IPS-15b (cell line): ENCODE results near the gene RERGL.

Source experiments
- H3K27me3 ChIP-seq: one replicate; pipeline ENCODE4 v1.6.1; 2013; ENCODE audit warnings: low read length; ENCODE audit not compliant: control insufficient read depth, insufficient read depth
- H3K36me3 ChIP-seq: one replicate; pipeline ENCODE4 v1.6.1; 2013; ENCODE audit warnings: low read length; ENCODE audit not compliant: control insufficient read depth, insufficient read depth
- H3K4me1 ChIP-seq: one replicate; pipeline ENCODE4 v1.6.1; 2013; ENCODE audit warnings: mild to moderate bottlenecking, low read length; ENCODE audit not compliant: control insufficient read depth, insufficient read depth
- H3K4me3 ChIP-seq: one replicate; pipeline ENCODE4 v1.5.1; 2013; ENCODE audit warnings: low read depth, low read length
- H3K9ac ChIP-seq: one replicate; pipeline ENCODE4 v1.6.1; 2013; ENCODE audit warnings: low read depth, mild to moderate bottlenecking, low read length
- H3K9me3 ChIP-seq: one replicate; pipeline ENCODE4 v1.6.1; 2013; ENCODE audit warnings: mild to moderate bottlenecking, low read length; ENCODE audit not compliant: control insufficient read depth, insufficient read depth

The RERGL gene, protein sequence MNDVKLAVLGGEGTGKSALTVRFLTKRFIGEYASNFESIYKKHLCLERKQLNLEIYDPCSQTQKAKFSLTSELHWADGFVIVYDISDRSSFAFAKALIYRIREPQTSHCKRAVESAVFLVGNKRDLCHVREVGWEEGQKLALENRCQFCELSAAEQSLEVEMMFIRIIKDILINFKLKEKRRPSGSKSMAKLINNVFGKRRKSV

DNA sequence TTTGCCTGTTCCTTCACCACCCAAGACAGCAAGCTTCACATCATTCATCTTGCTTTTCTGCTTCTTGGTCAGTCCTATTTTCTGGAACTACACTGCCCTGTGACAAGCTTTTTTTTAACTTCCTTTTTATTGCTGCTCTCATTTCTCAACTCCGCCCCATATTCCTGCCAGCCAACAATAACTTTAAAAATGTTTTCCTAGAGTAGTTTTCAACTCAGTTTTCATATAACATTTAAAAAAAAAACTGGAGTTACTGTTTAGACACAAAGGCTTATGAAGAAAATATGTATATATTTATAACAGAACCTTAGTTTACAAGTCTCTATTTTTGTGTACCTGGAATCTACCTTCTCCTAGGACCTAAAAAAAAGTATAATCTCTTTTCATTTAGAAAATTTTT, at the start of gene RERGL:
TSS of gene RERGL (minus strand) at position 101 of the 400 bp plus-strand sequence. CDS start at position 48, 53 bp downstream.
- Histone ChIP-seq H3K4me3 (no peak within 1 kb of the TSS), H3K4me1 (no peaks in the 10 kb centered on the region), H3K9me3 (no peaks in the 10 kb centered on the region), H3K36me3 (no peaks in the 10 kb centered on the region), H3K27me3 (no peaks in the 10 kb centered on the region), H3K9ac (no peak within 1 kb of the TSS)

DNA sequence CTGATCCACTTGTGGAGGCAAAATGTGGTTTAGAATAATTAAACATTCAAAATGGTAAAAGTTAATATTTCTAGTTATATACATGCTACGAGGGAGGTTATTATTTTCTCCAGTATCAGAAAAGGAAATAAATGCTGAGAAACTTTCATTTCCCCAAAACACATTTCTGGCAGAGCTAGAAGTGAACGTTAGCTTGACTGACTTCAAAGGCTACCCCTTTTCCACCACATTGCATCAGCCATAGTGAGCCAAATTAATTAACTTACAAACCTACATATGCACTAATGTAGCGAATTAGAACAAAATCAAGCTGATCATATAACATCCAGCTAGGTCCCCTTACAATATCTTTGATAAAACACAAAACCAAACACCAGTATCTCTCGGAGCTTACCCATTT, 49.3 kb upstream of the RERGL start:
- no peak overlapping the region for H3K9ac ChIP-seq
- H3K4me1 ChIP-seq, result no peaks in the 10 kb centered on the region
- no peak overlapping the region for H3K4me3 ChIP-seq
- no peaks in the 10 kb centered on the region for H3K36me3 ChIP-seq
- no peaks in the 10 kb centered on the region for H3K27me3 ChIP-seq
- H3K9me3 ChIP-seq, result no peaks in the 10 kb centered on the region

DNA sequence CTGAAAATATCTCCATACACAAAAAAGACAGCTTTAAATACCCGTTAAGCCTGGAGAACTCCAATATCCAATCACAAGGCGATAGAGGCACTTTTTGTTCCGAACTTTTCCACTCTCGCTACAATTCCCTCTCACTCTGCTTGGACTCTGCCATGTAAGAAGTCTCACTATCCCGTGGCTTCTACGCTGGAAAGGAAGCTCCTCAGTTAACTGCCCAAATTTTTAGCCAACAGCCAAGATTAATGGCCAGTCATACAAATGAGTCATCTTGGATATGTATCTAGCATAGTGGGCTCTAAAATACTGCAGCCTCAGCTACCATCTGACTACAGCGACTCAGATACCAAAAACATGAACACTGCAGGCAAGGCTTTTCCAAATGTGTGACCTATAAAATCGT, 45.5 kb upstream of the RERGL start:
- H3K9ac ChIP-seq, result no peak overlapping the region
- no peaks in the 10 kb centered on the region for H3K4me1 ChIP-seq
- H3K36me3 ChIP-seq, result no peaks in the 10 kb centered on the region
- H3K4me3 ChIP-seq, result no peak overlapping the region
- H3K9me3 ChIP-seq, result no peaks in the 10 kb centered on the region
- no peaks in the 10 kb centered on the region for H3K27me3 ChIP-seq

DNA sequence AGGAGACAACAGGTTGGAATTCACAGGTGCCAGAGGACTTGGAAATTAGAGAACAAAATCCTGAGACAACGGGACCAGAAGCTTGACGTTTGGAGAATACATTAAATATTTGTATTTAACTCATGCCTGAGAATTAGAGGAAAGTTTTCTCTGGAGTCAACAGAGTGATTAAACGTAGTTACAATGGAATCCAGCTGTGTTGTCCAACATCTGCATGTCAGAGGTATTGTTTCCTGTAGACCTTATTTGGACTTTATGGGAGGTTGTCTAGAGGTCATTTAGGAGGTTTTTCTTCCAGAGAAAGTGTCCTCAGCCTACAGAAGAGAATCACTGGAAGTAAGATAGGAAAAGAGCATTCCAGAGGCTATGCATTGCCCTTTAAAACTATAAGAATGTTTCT, 45.1 kb upstream of the RERGL start:
- Histone ChIP-seq H3K4me1 (no peaks in the 10 kb centered on the region), H3K9ac (no peak overlapping the region), H3K27me3 (no peaks in the 10 kb centered on the region), H3K9me3 (no peaks in the 10 kb centered on the region), H3K36me3 (no peaks in the 10 kb centered on the region), H3K4me3 (no peak overlapping the region)

DNA sequence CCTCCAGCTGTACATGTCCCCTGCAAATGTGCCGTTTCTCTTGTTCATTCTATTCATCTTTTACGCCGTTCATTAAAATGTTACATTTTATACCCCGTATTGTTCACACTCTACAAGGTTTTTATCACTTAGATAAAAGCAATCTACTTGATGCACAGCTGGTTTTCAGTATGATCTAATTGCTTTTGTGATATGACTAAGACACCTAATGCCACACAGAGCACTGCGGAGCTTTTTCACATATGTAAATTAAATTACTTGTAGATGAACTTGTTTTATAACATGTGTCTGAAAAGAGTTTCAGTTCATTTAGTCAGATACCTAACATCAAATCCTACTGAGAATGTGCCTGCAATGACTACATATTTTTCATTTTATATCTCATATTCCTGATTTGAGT, 40.9 kb upstream of the RERGL start:
- Histone ChIP-seq H3K4me1 (no peaks in the 10 kb centered on the region), H3K27me3 (no peaks in the 10 kb centered on the region), H3K9ac (no peak overlapping the region), H3K9me3 (no peaks in the 10 kb centered on the region), H3K36me3 (no peaks in the 10 kb centered on the region), H3K4me3 (no peak overlapping the region)

DNA sequence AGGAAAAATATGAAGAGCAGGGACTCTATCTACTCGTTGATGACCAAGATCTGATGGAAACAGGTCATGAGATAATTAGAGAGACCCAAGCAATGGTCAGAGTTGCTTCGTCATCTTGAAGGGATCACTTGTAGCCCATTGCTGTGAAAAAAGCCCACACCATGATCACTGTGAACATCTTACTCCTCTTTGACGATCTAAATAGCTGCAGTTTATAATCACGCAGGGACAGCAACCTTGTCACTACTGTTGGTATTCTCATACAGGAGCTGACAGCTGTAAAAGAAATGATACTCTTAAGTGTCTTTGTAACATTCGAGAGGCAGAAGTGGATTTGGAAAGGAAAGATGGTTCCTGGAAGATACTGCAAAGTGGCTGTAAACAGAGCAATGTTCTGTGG, 33.7 kb upstream of the RERGL start:
- Histone ChIP-seq H3K4me1 (no peaks in the 10 kb centered on the region), H3K9ac (no peak overlapping the region), H3K4me3 (no peak overlapping the region), H3K27me3 (no peaks in the 10 kb centered on the region), H3K36me3 (no peaks in the 10 kb centered on the region), H3K9me3 (no peaks in the 10 kb centered on the region)

DNA sequence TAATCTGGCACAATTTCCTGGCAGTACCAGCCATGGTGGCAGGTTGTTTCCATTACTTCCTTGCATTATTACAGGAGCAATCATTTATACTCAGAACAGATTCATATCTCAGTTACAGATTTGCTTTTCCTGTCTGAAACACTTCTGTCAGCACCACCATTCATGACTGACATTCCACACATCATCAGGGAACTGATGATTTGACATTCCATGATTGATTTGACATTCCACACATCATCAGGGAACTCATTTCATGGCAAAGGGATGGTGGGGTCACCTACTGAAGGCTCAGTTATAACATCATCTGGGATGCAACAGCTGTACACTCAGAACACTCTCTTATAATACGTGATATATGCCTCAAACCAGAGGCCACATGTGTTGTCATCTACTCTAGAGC, 30.9 kb upstream of the RERGL start:
- H3K4me1 ChIP-seq, result no peaks in the 10 kb centered on the region

DNA sequence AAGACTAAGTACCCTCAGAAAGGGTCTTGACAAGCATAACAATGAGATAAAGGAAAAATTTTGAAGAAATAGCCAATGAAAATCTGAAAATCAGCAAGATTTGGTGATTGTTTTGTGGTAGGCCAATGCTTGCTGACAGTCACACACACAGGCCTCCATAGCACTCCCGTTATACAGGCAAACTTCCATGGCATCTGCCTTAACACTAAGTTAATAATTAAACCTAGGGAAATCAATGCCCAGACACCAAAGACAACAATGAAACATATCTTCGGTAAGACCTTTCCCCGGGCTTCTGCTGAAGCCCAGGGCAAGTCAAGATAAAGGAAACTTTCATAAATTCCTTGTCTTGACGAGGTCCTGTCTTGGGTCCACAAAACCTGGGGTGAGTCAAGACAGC, 18.6 kb upstream of the RERGL start:
- Histone ChIP-seq H3K4me1 (no peaks in the 10 kb centered on the region), H3K4me3 (no peak overlapping the region), H3K27me3 (no peaks in the 10 kb centered on the region), H3K9ac (no peak overlapping the region), H3K9me3 (peaks cover 1% of the 10 kb centered on the region), H3K36me3 (no peaks in the 10 kb centered on the region)

More for the DNA sequence above, 30.9 kb upstream of the RERGL start:
- Histone ChIP-seq H3K36me3 (no peaks in the 10 kb centered on the region), H3K4me3 (no peak overlapping the region), H3K27me3 (no peaks in the 10 kb centered on the region), H3K9me3 (no peaks in the 10 kb centered on the region), H3K9ac (no peak overlapping the region)

DNA sequence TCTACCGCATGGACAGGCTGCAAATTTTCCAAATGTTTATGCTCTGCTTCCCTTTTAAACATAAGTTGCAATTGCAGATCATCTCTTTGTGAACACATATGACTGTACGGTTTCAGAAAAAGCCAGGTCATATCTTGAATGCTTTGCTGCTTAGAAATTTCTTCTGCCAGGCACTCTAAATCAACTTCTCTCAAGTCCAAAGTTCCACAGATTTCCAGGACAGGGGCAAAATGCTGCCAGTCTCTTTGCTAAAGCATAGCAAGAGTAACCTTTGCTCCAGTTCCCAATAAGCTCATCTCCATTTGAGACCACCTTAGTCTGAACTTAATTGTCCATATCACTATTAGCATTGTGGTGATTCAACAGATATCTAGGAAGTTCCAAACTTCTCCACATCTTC, 13.6 kb upstream of the RERGL start:
- Histone ChIP-seq H3K9ac (no peak overlapping the region), H3K27me3 (no peaks in the 10 kb centered on the region), H3K9me3 (peaks cover 7% of the 10 kb centered on the region), H3K4me3 (no peak overlapping the region), H3K36me3 (no peaks in the 10 kb centered on the region), H3K4me1 (no peaks in the 10 kb centered on the region)

DNA sequence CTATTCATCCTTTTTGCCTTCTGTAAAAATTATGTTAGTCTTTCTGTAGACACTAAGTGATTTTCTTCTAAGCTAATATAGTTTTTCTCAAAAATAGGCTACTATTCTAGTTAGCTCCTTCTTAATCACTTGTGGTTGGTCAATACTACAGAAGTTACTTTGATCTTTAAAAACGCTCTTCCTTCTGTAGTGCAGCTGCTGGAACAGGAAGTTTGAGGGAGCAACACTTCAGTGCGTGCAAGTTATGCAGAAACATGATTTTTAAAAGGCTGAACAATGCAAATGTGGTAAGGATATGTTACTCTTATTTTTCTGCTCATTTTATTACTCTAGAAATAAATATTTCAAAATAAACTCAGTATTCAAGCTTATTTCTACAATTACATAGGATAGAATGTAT, 11.1 kb upstream of the RERGL start:
- Histone ChIP-seq H3K4me3 (no peak overlapping the region), H3K9ac (no peak overlapping the region), H3K4me1 (no peaks in the 10 kb centered on the region), H3K36me3 (no peaks in the 10 kb centered on the region), H3K27me3 (no peaks in the 10 kb centered on the region), H3K9me3 (peaks cover 7% of the 10 kb centered on the region)

DNA sequence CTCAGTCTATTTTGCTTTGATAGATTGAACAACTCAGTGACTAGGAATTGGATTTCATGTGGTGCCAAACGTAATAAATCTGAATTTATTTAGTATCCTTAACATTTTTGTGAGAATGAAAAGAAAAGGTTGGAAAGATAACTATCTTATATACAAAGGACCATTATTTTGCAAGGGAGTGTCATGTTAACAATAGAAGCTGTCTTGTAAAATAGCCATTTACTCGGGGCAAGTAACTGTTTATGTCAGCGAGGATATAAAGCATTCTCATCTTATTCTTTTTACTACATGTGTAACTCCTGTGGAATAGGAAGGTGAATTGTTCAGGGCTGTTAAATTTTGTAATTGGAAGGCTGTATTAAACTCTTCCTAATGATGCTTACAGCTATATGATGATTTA, 5.9 kb downstream of the RERGL start:
- Histone ChIP-seq H3K9me3 (no peaks in the 10 kb centered on the region), H3K27me3 (no peaks in the 10 kb centered on the region), H3K4me3 (no peak overlapping the region), H3K36me3 (no peaks in the 10 kb centered on the region), H3K4me1 (no peaks in the 10 kb centered on the region), H3K9ac (no peak overlapping the region)

DNA sequence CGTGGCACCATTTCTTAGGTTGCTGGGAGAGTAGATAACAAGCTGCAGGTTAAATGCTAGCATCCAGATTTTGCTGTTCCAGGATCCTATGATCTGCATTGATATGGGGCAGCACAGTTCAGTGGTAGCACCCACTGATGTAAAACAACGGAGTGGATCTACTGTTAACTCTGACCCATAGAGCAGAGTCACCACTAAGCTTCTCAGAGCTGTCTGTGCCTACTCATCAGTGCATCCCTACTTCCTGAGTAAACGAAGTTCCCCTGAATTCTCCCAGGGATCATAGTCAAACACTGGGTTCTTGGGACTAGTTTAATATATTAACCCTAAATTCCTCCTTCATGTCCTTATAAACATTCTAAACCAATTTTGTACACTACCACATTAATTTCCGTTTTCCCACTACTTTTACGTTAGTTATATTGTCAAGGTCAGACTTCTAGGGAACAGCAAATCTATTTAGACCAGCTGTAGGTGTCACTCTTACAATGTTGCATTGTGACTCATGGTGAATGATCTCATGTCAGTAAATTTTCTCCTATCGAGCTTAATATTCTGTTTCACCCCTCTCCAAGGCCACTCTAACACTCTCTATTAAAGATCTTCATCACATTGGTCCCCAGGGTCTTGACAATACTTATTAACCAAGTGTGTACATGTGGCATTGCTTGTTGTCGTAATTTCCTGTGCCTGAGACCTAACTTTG, 10.3 kb downstream of the RERGL start:
- no peaks in the 10 kb centered on the region for H3K9me3 ChIP-seq
- H3K27me3 ChIP-seq, result no peaks in the 10 kb centered on the region
- H3K4me1 ChIP-seq, result no peaks in the 10 kb centered on the region
- no peak overlapping the region for H3K4me3 ChIP-seq
- H3K9ac ChIP-seq, result no peak overlapping the region
- H3K36me3 ChIP-seq, result no peaks in the 10 kb centered on the region
